ENCODE data around the gene OXA1L. TPM values are rescaled to one million over a fixed set of nuclear protein-coding genes. Genes with fewer than 3 reads are reported as not detected.

Gene OXA1L
- total RNA-seq, 1 experiment from 2014 or later, result 103 TPM

GRCh38 chr14:22739423-22739822 is 27.1 kb upstream of the OXA1L start:
- CTCF ChIA-PET, result no interaction called here

DNA sequence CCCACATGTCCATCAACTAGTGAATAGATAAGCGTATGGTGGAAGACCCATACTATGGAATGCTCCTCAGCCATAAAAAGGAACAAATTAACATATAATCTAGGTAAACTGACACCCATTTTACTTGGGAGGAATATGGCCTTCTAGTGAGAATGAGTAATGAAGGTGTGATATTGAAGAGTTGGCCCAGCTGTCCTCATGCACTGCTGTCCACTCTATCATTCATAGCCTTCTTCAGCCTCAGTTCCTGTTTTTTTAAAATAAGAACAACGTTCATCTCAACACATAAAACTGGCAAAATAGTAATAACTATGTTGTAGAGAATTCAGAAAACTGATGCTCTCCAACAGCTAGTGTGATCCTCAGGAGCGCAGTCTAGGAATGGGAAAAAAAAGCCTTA is 26.5 kb upstream of the OXA1L start:
- Histone ChIP-seq H3K4me1 (ENCODE audit: insufficient read depth, low read length, poor library complexity, severe bottlenecking) (no peaks in the 10 kb centered on the region), H3K27ac (ENCODE audit: low read depth, low read length, poor library complexity, severe bottlenecking) (no peak overlapping the region), H3K36me3 (ENCODE audit: insufficient read depth, low read length, poor library complexity, severe bottlenecking) (no peaks in the 10 kb centered on the region), H3K27me3 (replicated peaks; ENCODE audit: insufficient read depth, low read depth, low read length, poor library complexity) (no peaks in the 10 kb centered on the region), H3K9me3 (ENCODE audit: low read depth, low read length, poor library complexity, severe bottlenecking) (no peaks in the 10 kb centered on the region), H3K4me3 (ENCODE audit: low read depth, low read length, poor library complexity, severe bottlenecking) (no peak overlapping the region)
- ChIA-PET POLR2A (ENCODE audit: low non-redundant PET) (no interaction called here), CTCF (no interaction called here)
- DNase-seq (ENCODE audit: low spot score), result no peak
- intact Hi-C loops (cut with micrococcal nuclease; ENCODE audit: unreplicated experiment), result no loop called here
- BruUV-seq (replicated peaks), result no TSS peak
- TF ChIP-seq EZH2 (IDR thresholded peaks at IDR 0.05; ENCODE audit: borderline replicate concordance, low read depth, low read length, poor library complexity, severe bottlenecking) (no peak), CTCF (conservative IDR thresholded peaks at IDR 0.05; ENCODE audit: low read depth, low read length) (no peak)

More at GRCh38 chr14:22739423-22739822, 27.1 kb upstream of the OXA1L start:
- no peaks in the 10 kb centered on the region for H3K9me3 ChIP-seq (ENCODE audit: low read depth, low read length, poor library complexity, severe bottlenecking)
- no TSS peak for BruUV-seq (replicated peaks)
- no peak for TF ChIP-seq EZH2 (IDR thresholded peaks at IDR 0.05; ENCODE audit: borderline replicate concordance, low read depth, low read length, poor library complexity, severe bottlenecking)
- intact Hi-C loops (cut with micrococcal nuclease; ENCODE audit: unreplicated experiment), result no loop called here
- POLR2A ChIA-PET (ENCODE audit: low non-redundant PET), result no interaction called here
- no peaks in the 10 kb centered on the region for H3K27me3 ChIP-seq (replicated peaks; ENCODE audit: insufficient read depth, low read depth, low read length, poor library complexity)
- no peak overlapping the region for H3K27ac ChIP-seq (ENCODE audit: low read depth, low read length, poor library complexity, severe bottlenecking)
- DNase-seq (ENCODE audit: low spot score), result no peak
- no peak overlapping the region for H3K4me3 ChIP-seq (ENCODE audit: low read depth, low read length, poor library complexity, severe bottlenecking)
- no peaks in the 10 kb centered on the region for H3K36me3 ChIP-seq (ENCODE audit: insufficient read depth, low read length, poor library complexity, severe bottlenecking)
- H3K4me1 ChIP-seq (ENCODE audit: insufficient read depth, low read length, poor library complexity, severe bottlenecking), result no peaks in the 10 kb centered on the region

GRCh38 chr14:22747769-22748168 is 18.7 kb upstream of the OXA1L start:
- ChIA-PET CTCF (interaction anchor here (0.6 kb wide), 1 partner anchor 19 kb away, joined by 3 read pairs; the partner anchor contains the start of gene OXA1L), POLR2A (ENCODE audit: low non-redundant PET) (no interaction called here)
- no peaks in the 10 kb centered on the region for H3K27me3 ChIP-seq (replicated peaks; ENCODE audit: insufficient read depth, low read depth, low read length, poor library complexity)
- no TSS peak for BruUV-seq (replicated peaks)
- intact Hi-C loops (cut with micrococcal nuclease; ENCODE audit: unreplicated experiment), result no loop called here
- H3K4me1 ChIP-seq (ENCODE audit: insufficient read depth, low read length, poor library complexity, severe bottlenecking), result no peaks in the 10 kb centered on the region
- no peak for TF ChIP-seq CTCF (conservative IDR thresholded peaks at IDR 0.05; ENCODE audit: low read depth, low read length)
- no peak for TF ChIP-seq EZH2 (IDR thresholded peaks at IDR 0.05; ENCODE audit: borderline replicate concordance, low read depth, low read length, poor library complexity, severe bottlenecking)
- no peak for DNase-seq (ENCODE audit: low spot score)
- no peaks in the 10 kb centered on the region for H3K9me3 ChIP-seq (ENCODE audit: low read depth, low read length, poor library complexity, severe bottlenecking)
- no peak overlapping the region for H3K4me3 ChIP-seq (ENCODE audit: low read depth, low read length, poor library complexity, severe bottlenecking)
- H3K36me3 ChIP-seq (ENCODE audit: insufficient read depth, low read length, poor library complexity, severe bottlenecking), result no peaks in the 10 kb centered on the region
- H3K27ac ChIP-seq (ENCODE audit: low read depth, low read length, poor library complexity, severe bottlenecking), result no peak overlapping the region

DNA sequence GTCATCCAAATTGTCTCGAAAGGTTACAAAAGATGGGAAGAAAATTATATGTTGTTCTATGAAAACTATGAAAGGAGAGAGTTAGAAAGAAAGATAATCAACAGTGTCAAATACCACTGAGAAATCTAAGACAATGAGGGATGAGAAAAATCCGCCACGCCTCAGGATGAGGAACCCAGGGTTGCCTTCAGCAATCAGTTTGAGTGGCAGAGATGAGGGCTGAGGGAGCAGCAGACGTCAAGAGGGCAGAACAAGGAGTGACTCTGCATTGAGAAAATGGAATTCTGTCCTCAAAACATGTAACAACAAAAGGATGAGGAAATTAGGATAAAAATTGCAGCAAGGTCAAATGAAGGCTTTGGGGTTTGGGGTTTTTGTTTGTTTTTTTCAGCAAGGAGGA is 18.3 kb upstream of the OXA1L start:
- no TSS peak for BruUV-seq (replicated peaks)
- ChIA-PET CTCF (interaction anchor here (0.6 kb wide), 1 partner anchor 18 kb away, joined by 3 read pairs; the partner anchor contains the start of gene OXA1L), POLR2A (ENCODE audit: low non-redundant PET) (no interaction called here)
- DNase-seq (ENCODE audit: low spot score), result no peak
- intact Hi-C loops (cut with micrococcal nuclease; ENCODE audit: unreplicated experiment), result no loop called here
- Histone ChIP-seq H3K9me3 (ENCODE audit: low read depth, low read length, poor library complexity, severe bottlenecking) (no peaks in the 10 kb centered on the region), H3K27ac (ENCODE audit: low read depth, low read length, poor library complexity, severe bottlenecking) (no peak overlapping the region), H3K4me3 (ENCODE audit: low read depth, low read length, poor library complexity, severe bottlenecking) (no peak overlapping the region), H3K4me1 (ENCODE audit: insufficient read depth, low read length, poor library complexity, severe bottlenecking) (no peaks in the 10 kb centered on the region), H3K36me3 (ENCODE audit: insufficient read depth, low read length, poor library complexity, severe bottlenecking) (no peaks in the 10 kb centered on the region), H3K27me3 (replicated peaks; ENCODE audit: insufficient read depth, low read depth, low read length, poor library complexity) (no peaks in the 10 kb centered on the region)
- no peak for TF ChIP-seq EZH2 (IDR thresholded peaks at IDR 0.05; ENCODE audit: borderline replicate concordance, low read depth, low read length, poor library complexity, severe bottlenecking)
